Measurements from ENCODE around the gene QPCT. TPM values are rescaled to one million over a fixed set of nuclear protein-coding genes. Genes with fewer than 3 reads are reported as not detected.

The QPCT gene
- total RNA-seq, 1 experiment from 2014 or later = 0.90 TPM

DNA sequence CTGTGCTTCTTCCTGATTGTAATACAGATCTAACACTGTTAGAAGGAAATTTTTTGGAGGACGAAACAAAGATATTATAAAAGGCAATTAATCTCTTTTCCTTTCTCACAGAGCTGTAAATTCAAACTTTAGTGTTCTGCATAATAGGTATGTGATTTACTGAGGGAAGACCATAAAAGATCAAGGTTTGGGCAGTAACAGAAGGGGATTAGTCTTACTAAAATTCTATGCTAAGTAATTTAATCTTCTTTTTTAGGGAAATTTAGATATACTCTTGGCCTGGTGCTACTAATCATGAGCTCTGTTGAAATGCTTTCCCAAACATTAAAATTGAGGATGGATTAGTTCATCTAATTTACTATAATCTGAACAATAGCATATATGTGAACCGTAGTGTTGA is 8.8 kb upstream of the QPCT start:
- Histone ChIP-seq H3K4me3 (ENCODE audit: insufficient read depth, low read depth, low read length) (no peak overlapping the region), H3K27me3 (ENCODE audit: control insufficient read depth, insufficient read depth, low read length) (no peaks in the 10 kb centered on the region), H3K36me3 (replicated peaks; ENCODE audit: control insufficient read depth, insufficient read depth, low read length) (no peaks in the 10 kb centered on the region)
- DNase-seq = no peak

- Histone ChIP-seq H3K27me3 (ENCODE audit: control insufficient read depth, insufficient read depth, low read length) (no peaks in the 10 kb centered on the region), H3K36me3 (replicated peaks; ENCODE audit: control insufficient read depth, insufficient read depth, low read length) (no peaks in the 10 kb centered on the region), H3K4me3 (ENCODE audit: insufficient read depth, low read depth, low read length) (no peak overlapping the region)
- DNase-seq = no peak
Measured at GRCh38 chr2:37337620-37338280, 6.7 kb upstream of the QPCT start.

DNA sequence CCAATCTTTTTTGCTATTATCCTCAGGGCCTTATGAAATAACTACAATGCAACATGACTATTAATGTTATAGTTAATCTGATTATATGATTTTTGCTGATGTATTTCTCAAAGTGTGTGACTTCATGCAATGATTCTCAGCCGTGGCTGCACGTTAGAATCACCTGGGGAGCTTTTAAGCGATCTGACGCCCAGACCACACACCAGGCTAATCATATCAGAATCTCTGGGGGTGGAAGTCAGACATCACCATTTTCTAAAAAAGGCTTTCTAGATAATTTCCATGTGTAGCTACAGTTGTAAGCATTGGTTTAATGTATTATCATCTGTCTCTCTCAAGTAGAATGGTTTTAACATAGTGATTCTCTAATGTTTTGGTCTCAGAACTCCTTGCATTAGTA is 5.5 kb upstream of the QPCT start:
- H3K36me3 ChIP-seq (replicated peaks; ENCODE audit: control insufficient read depth, insufficient read depth, low read length) = no peaks in the 10 kb centered on the region
- H3K4me3 ChIP-seq (ENCODE audit: insufficient read depth, low read depth, low read length) = no peak overlapping the region
- DNase-seq = no peak
- no peaks in the 10 kb centered on the region for H3K27me3 ChIP-seq (ENCODE audit: control insufficient read depth, insufficient read depth, low read length)

DNA sequence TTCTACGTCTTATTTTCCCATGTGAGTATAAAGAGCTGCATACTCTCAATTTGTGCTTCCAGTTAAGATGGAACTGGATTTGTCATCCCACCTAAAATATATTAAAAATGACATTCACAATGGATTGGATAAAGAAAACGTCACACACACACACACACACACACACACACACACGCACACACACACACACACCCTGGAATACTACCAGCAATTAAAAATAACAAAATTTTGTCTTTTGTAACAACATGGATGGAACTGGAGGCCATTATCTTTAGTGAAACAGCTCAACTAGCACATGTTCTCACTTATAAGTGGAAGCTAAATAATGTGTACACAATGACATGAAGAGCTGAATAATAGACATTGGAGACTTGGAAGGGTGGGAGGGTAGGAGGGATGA is 3.8 kb upstream of the QPCT start:
- DNase-seq = no peak
- Histone ChIP-seq H3K4me3 (ENCODE audit: insufficient read depth, low read depth, low read length) (no peak overlapping the region), H3K27me3 (ENCODE audit: control insufficient read depth, insufficient read depth, low read length) (no peaks in the 10 kb centered on the region), H3K36me3 (replicated peaks; ENCODE audit: control insufficient read depth, insufficient read depth, low read length) (no peaks in the 10 kb centered on the region)

- no peak for DNase-seq
Measured at GRCh38 chr2:37342591-37343220, 1.7 kb upstream of the QPCT start.

DNA sequence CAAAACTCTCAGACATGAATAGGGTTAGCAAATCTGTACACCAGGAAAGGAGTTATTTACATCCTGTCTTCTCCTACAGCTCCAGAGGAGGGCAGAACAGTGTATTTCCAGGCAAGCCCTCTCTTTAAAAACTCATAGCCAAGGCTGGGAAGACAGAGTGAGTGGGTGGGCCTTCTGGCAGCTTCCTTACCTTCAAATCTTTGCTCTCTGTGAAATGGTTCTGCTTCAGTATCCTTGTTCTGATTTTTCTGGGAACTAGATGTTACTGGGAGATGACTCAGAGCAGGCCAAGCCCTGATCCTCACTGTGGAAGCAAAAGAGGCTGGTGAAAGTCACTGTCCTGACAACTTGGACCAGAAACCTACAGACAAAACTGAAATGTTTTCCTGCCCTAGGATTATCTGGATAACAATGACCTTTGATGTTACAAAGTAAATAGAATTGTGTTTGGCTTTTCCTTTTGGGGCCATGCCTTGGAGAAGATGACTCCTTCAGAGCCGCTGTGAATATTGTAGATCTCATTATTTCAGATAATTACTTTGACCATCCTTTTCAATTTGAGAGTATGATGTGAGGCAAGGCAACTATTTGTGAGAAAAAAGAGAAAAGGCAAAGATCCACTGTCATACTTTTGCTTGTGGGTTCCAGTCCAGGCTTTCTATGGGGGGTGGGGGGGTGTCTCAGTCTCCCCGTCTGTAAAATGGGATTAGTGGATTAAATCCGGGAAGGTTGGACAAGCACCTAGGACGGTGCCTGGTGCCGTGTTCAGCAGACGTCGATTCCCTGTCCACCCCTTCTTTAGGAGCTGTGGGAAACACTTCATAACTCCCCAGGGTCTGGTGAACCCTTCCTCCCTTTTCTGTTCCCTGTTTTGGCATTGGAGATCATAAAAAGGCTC is 644 bp upstream of the QPCT start:
- Histone ChIP-seq H3K27me3 (ENCODE audit: control insufficient read depth, insufficient read depth, low read length) (no peaks in the 10 kb centered on the region), H3K36me3 (replicated peaks; ENCODE audit: control insufficient read depth, insufficient read depth, low read length) (no peaks in the 10 kb centered on the region), H3K4me3 (ENCODE audit: insufficient read depth, low read depth, low read length) (peak overlapping the region; percentile 47; the same call in 1 of the 2 replicates)
- DNase-seq = peak; percentile 66

More at GRCh38 chr2:37342591-37343220, 1.7 kb upstream of the QPCT start:
- Histone ChIP-seq H3K36me3 (replicated peaks; ENCODE audit: control insufficient read depth, insufficient read depth, low read length) (no peaks in the 10 kb centered on the region), H3K4me3 (ENCODE audit: insufficient read depth, low read depth, low read length) (no peak overlapping the region), H3K27me3 (ENCODE audit: control insufficient read depth, insufficient read depth, low read length) (no peaks in the 10 kb centered on the region)

DNA sequence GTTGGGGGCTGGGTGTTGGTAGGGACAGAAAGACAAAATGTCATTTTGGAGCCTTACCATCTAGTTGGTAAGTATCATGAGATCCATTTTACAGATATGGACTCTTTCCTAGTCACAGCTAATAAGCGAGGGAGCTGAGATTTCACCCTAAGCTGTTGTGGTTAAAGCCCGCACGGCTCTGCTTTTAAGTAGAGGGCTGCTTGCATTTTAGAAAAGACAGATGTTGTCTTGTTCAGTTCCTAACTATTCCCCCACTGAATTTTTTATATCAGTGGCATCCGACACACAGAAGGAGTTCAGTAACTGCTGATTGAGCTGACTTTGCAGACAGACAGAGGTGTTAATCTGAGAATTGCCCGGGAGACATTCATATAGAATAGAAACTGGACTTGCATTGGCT is 3.7 kb downstream of the QPCT start:
- Histone ChIP-seq H3K27me3 (ENCODE audit: control insufficient read depth, insufficient read depth, low read length) (no peaks in the 10 kb centered on the region), H3K36me3 (replicated peaks; ENCODE audit: control insufficient read depth, insufficient read depth, low read length) (no peaks in the 10 kb centered on the region), H3K4me3 (ENCODE audit: insufficient read depth, low read depth, low read length) (no peak overlapping the region)
- no peak for DNase-seq

DNA sequence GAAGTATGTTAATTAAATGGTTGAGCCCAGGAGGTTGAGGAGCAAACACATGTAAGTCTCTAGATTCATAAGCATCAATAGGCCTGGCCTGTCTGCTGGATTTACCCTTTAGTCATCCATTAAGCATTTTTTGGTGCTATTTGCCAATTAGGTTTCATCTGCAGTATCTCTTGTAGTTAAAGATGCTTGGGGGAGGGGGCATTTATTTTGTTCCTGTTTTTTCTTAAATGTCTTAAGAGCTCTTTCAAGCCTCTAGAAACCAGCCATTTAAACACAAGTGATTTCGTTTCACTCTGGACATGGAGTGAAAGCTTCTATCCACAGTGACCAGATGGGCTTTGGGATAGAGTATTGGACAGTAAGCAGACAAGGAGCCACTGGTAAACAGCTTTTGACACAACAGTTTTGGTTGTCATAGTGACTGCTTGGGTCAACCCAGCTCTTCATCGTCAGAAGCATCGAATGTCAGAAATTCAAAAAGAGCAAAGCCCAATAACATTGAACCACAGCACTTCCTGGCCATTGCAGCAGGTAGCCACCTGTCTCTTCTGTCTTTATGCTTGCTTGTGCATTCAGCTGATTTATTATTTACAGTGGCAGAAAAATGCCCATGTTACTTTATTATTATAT is 4.9 kb downstream of the QPCT start:
- H3K4me3 ChIP-seq (ENCODE audit: insufficient read depth, low read depth, low read length) = no peak overlapping the region
- no peak for DNase-seq

DNA sequence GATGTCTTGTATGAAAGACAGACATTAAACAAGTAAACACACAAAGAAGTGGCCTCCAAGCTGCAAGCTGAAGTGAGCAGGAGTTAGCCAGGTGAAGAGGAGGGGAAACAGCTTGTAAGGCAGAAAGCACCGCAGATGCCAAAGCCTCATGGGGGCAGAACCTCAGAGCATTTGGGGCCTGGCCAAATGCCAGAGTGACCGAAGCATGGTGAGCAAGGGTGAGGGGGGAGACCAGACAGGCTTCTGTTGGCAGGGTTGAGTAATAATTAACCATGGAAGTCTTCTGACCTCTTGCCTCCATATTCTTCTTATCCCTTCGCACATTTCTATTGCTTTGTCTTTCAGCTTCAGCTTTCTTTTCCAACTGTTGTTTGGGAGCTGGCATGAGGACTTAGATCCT is 5.6 kb downstream of the QPCT start:
- Histone ChIP-seq H3K4me3 (ENCODE audit: insufficient read depth, low read depth, low read length) (no peak overlapping the region), H3K36me3 (replicated peaks; ENCODE audit: control insufficient read depth, insufficient read depth, low read length) (no peaks in the 10 kb centered on the region), H3K27me3 (ENCODE audit: control insufficient read depth, insufficient read depth, low read length) (no peaks in the 10 kb centered on the region)
- DNase-seq = no peak

More for the DNA sequence above, 4.9 kb downstream of the QPCT start:
- H3K27me3 ChIP-seq (ENCODE audit: control insufficient read depth, insufficient read depth, low read length) = no peaks in the 10 kb centered on the region
- no peaks in the 10 kb centered on the region for H3K36me3 ChIP-seq (replicated peaks; ENCODE audit: control insufficient read depth, insufficient read depth, low read length)

- Histone ChIP-seq H3K4me3 (ENCODE audit: insufficient read depth, low read depth, low read length) (no peak overlapping the region), H3K36me3 (replicated peaks; ENCODE audit: control insufficient read depth, insufficient read depth, low read length) (no peaks in the 10 kb centered on the region), H3K27me3 (ENCODE audit: control insufficient read depth, insufficient read depth, low read length) (no peaks in the 10 kb centered on the region)
- DNase-seq = no peak
Measured at GRCh38 chr2:37354531-37354930, 10.1 kb downstream of the QPCT start.

DNA sequence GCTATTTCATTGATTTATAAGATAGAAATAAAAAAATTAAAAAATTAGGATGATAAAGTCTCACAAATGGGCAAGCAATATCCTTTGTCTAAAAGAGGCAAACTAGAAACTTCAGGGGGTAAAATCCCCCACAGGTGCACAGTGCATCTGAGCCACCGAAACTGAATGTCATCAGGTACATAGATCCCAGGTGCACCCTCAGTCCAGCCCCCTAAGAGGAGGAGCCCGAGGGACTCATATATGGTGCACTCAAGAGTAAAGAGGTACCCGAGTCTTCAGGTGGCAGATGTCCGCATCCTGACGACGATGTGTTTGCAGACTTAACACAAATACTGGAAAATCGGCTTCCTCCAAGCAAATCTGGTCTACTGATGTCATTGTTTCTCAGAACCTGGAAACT is 11.3 kb downstream of the QPCT start:
- DNase-seq = no peak
- Histone ChIP-seq H3K36me3 (replicated peaks; ENCODE audit: control insufficient read depth, insufficient read depth, low read length) (no peaks in the 10 kb centered on the region), H3K27me3 (ENCODE audit: control insufficient read depth, insufficient read depth, low read length) (no peaks in the 10 kb centered on the region), H3K4me3 (ENCODE audit: insufficient read depth, low read depth, low read length) (no peak overlapping the region)

DNA sequence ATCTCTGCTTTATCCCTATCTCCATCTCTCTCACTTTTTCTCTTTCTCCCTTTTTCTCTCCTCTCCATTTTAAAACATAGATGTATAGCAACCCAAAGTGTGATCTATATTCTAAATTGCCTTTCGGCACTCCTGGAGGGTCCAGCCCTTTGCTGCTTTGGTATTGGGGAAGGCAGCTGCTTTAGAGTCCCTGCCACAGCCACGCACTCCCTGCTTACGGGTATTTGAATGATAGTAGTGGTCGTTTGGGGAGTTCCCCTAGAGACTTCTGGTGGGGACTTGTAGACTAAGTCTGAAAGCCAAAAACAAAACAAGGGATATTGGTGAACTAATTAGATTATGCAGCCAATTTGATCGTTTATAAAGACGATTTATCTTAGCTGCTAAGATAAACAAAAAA is 11.9 kb downstream of the QPCT start:
- Histone ChIP-seq H3K27me3 (ENCODE audit: control insufficient read depth, insufficient read depth, low read length) (no peaks in the 10 kb centered on the region), H3K4me3 (ENCODE audit: insufficient read depth, low read depth, low read length) (no peak overlapping the region), H3K36me3 (replicated peaks; ENCODE audit: control insufficient read depth, insufficient read depth, low read length) (no peaks in the 10 kb centered on the region)
- no peak for DNase-seq

- no peaks in the 10 kb centered on the region for H3K36me3 ChIP-seq (replicated peaks; ENCODE audit: control insufficient read depth, insufficient read depth, low read length)
- H3K4me3 ChIP-seq (ENCODE audit: insufficient read depth, low read depth, low read length) = no peak overlapping the region
- no peaks in the 10 kb centered on the region for H3K27me3 ChIP-seq (ENCODE audit: control insufficient read depth, insufficient read depth, low read length)
- no peak for DNase-seq
Measured at GRCh38 chr2:37357069-37357468, 12.6 kb downstream of the QPCT start.

GRCh38 chr2:37357530-37357929 is 13.1 kb downstream of the QPCT start:
- DNase-seq = no peak
- no peak overlapping the region for H3K4me3 ChIP-seq (ENCODE audit: insufficient read depth, low read depth, low read length)
- H3K36me3 ChIP-seq (replicated peaks; ENCODE audit: control insufficient read depth, insufficient read depth, low read length) = no peaks in the 10 kb centered on the region
- no peaks in the 10 kb centered on the region for H3K27me3 ChIP-seq (ENCODE audit: control insufficient read depth, insufficient read depth, low read length)
